Measurements from ENCODE around the gene MRTFA. TPM values are rescaled to one million over a fixed set of nuclear protein-coding genes. Genes with fewer than 3 reads are reported as not detected.
"Not testable (repeated sequence)": the region's sequence is repeated elsewhere in the genome, so short reads cannot be mapped to it uniquely, and the experiment has no call there.

The MRTFA gene
- total RNA-seq, 2 donors from 2014 or later = 70.1 to 71.5 TPM

DNA sequence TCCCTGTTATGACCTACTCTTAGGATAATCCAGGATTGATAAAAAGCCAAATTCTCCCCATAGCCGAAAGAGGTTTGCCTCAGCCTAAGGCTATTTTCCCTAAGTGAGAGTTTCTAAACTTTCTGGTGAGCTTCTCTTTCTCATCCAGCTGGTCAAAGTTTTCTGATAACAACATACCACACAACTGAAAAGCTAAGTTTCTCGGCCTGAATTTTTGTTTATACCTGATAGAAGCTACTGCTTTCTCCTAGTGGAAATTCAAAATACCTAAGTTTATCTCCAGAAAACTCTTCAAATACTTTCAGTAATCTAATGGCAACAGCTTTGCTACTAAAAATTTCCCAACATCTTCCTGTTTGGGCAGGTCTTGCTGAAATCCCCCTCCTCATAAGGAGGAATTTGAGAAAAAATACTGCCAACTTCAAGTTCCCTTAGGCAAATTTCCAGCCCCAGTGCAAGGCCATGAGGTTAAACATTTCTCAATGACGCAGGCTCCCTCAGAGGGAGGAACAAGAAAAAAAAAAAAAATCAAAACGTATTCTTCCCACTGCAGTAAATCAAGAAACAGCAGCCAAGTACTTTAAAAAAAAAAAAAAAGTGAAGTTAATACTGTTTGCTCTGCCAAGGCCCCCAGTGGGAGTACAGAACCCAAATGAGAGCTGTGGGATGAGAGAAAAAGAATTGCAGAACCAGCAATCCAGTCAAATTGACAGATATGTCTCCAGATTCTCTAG, 127.0 kb downstream of the MRTFA start:
- H3K36me3 Mint-ChIP-seq (ENCODE audit: low read depth) = peaks cover 4% of the 10 kb centered on the region
- peaks cover 22% of the 10 kb centered on the region for H3K4me1 Mint-ChIP-seq
- DNase-seq (no peak), ATAC-seq (no peak)
- H3K27ac Mint-ChIP-seq = no peak overlapping the region
- no peak overlapping the region for H3K4me3 Mint-ChIP-seq
- H3K9me3 ChIP-seq (ENCODE audit: control insufficient read depth, low read length, poor library complexity, severe bottlenecking) = no peaks in the 10 kb centered on the region
- H3K27me3 Mint-ChIP-seq = no peaks in the 10 kb centered on the region

- not testable (repeated sequence) for H3K27me3 Mint-ChIP-seq; H3K27ac Mint-ChIP-seq; DNase-seq; H3K9me3 ChIP-seq (ENCODE audit: control insufficient read depth, low read length, poor library complexity, severe bottlenecking); H3K36me3 Mint-ChIP-seq (ENCODE audit: low read depth); H3K4me3 Mint-ChIP-seq; ATAC-seq
- peaks cover 22% of the 10 kb centered on the region for H3K4me1 Mint-ChIP-seq
Measured at GRCh38 chr22:40508046-40508445, 128.5 kb downstream of the MRTFA start.

DNA sequence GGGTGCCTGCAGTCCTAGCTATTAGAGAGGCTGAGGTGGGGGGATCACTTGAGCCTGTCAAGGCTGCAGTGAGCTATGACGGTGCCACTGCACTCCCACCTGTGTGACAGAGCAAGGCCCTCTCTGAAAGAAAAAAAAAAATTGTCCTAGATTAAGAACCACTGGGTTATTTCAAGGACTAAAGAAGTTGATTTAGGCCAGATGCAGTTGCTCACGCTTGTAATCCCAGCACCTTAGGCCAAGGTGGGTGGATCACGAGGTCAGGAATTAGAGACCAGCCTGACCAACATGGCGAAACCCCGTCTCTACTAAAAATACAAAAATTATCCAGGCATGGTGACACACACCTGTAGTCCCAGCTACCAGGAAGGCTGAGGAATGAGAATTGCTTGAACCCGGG, 129.0 kb downstream of the MRTFA start:
- no peaks in the 10 kb centered on the region for H3K9me3 ChIP-seq (ENCODE audit: control insufficient read depth, low read length, poor library complexity, severe bottlenecking)
- Mint-ChIP-seq H3K36me3 (ENCODE audit: low read depth) (peaks cover 4% of the 10 kb centered on the region), H3K27me3 (no peaks in the 10 kb centered on the region), H3K4me1 (peaks cover 25% of the 10 kb centered on the region), H3K27ac (no peak overlapping the region), H3K4me3 (no peak overlapping the region)
- no peak for ATAC-seq
- no peak for DNase-seq

GRCh38 chr22:40506762-40507161, 129.8 kb downstream of the MRTFA start:
- no peak for ATAC-seq

GRCh38 chr22:40504285-40505249, 132.0 kb downstream of the MRTFA start:
- no peaks in the 10 kb centered on the region for H3K36me3 Mint-ChIP-seq (ENCODE audit: low read depth)
- no peak overlapping the region for H3K27ac Mint-ChIP-seq
- peaks cover 9% of the 10 kb centered on the region for H3K4me1 Mint-ChIP-seq
- no peak for DNase-seq
- no peaks in the 10 kb centered on the region for H3K9me3 ChIP-seq (ENCODE audit: control insufficient read depth, low read length, poor library complexity, severe bottlenecking)
- no peak for ATAC-seq
- H3K4me3 Mint-ChIP-seq = no peak overlapping the region
- H3K27me3 Mint-ChIP-seq = no peaks in the 10 kb centered on the region

More at GRCh38 chr22:40506762-40507161, 129.8 kb downstream of the MRTFA start:
- DNase-seq = no peak
- H3K27ac Mint-ChIP-seq = no peak overlapping the region
- H3K9me3 ChIP-seq (ENCODE audit: control insufficient read depth, low read length, poor library complexity, severe bottlenecking) = no peaks in the 10 kb centered on the region
- peaks cover 21% of the 10 kb centered on the region for H3K4me1 Mint-ChIP-seq
- H3K27me3 Mint-ChIP-seq = no peaks in the 10 kb centered on the region
- H3K4me3 Mint-ChIP-seq = no peak overlapping the region
- peaks cover 4% of the 10 kb centered on the region for H3K36me3 Mint-ChIP-seq (ENCODE audit: low read depth)

DNA sequence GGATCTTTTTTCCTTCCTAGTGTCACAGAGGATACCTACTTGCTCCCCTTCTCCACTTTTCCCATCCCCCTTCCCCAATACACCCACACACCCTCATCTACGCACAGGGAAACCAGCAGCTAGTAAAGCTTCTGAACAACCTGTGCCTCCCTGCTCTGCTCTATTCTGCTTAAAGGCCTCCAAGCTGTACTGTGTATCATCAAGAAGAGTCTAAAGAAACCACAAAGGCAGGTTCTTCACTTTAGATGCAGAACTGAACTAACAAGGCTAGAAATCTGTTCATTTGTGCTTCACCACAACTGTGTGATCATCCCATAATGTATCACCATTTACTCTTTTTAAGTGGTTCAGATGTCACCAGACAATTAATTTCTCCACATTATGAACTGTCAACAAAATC, 133.6 kb downstream of the MRTFA start:
- H3K4me3 Mint-ChIP-seq = no peak overlapping the region
- no peaks in the 10 kb centered on the region for H3K27me3 Mint-ChIP-seq
- H3K9me3 ChIP-seq (ENCODE audit: control insufficient read depth, low read length, poor library complexity, severe bottlenecking) = no peaks in the 10 kb centered on the region
- ATAC-seq (no peak), DNase-seq (no peak)
- H3K4me1 Mint-ChIP-seq = peaks cover 16% of the 10 kb centered on the region
- no peaks in the 10 kb centered on the region for H3K36me3 Mint-ChIP-seq (ENCODE audit: low read depth)
- H3K27ac Mint-ChIP-seq = no peak overlapping the region

- ATAC-seq; H3K9me3 ChIP-seq (ENCODE audit: control insufficient read depth, low read length, poor library complexity, severe bottlenecking); H3K27me3 Mint-ChIP-seq; H3K27ac Mint-ChIP-seq; H3K4me3 Mint-ChIP-seq; H3K36me3 Mint-ChIP-seq (ENCODE audit: low read depth); DNase-seq: not testable (repeated sequence)
- H3K4me1 Mint-ChIP-seq = peaks cover 21% of the 10 kb centered on the region
Measured at GRCh38 chr22:40500465-40500786, 136.1 kb downstream of the MRTFA start.

- Mint-ChIP-seq H3K4me3 (no peak overlapping the region), H3K27ac (peak overlapping the region; percentile 65), H3K36me3 (ENCODE audit: low read depth) (peaks cover 5% of the 10 kb centered on the region), H3K27me3 (no peaks in the 10 kb centered on the region), H3K4me1 (peaks cover 19% of the 10 kb centered on the region)
- ATAC-seq (no peak), DNase-seq (no peak)
- no peaks in the 10 kb centered on the region for H3K9me3 ChIP-seq (ENCODE audit: control insufficient read depth, low read length, poor library complexity, severe bottlenecking)
Measured at GRCh38 chr22:40499209-40499623, 137.3 kb downstream of the MRTFA start.

DNA sequence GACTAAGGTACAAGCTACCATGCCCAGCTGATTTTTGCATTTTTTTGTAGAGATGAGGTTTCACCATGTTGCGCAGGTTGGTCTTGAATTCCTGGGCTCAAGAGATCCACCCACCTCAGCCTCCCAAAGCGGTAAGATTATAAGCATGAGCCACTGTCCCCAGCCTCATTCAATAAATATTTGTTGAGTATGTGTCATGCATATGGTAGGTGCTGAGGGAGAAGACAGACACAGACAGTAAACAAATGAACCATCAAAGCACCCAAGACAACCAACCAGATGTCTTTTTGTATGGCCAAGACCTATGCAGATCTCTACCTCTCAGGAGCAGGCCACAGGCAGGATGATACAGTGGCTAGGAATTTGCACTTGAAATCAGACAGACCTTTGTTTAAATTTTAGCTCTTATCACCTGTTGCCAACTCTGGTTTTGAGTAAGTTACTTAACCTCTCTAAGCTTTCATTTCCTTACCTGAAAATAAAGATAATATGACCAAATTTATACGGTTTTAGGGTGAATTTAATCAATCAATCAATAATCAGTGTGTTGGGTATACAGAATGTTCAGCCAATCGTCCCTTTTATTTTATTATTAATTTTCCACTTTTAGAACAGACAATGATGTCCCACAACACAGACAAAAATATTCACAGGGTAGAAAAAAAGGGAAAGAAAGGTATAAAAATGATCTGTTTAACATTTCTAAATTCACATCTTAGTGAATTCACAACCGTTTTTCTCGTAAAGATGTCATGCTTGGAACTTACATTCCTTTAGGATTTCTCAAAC, 137.9 kb downstream of the MRTFA start:
- no peak for DNase-seq
- ATAC-seq = no peak
- H3K4me1 Mint-ChIP-seq = peaks cover 22% of the 10 kb centered on the region
- no peaks in the 10 kb centered on the region for H3K9me3 ChIP-seq (ENCODE audit: control insufficient read depth, low read length, poor library complexity, severe bottlenecking)
- H3K36me3 Mint-ChIP-seq (ENCODE audit: low read depth) = peaks cover 5% of the 10 kb centered on the region
- peak overlapping the region; percentile 65 for H3K27ac Mint-ChIP-seq
- H3K27me3 Mint-ChIP-seq = no peaks in the 10 kb centered on the region
- H3K4me3 Mint-ChIP-seq = no peak overlapping the region

GRCh38 chr22:40493441-40493840, 143.1 kb downstream of the MRTFA start:
- H3K9me3 ChIP-seq (ENCODE audit: control insufficient read depth, low read length, poor library complexity, severe bottlenecking) = no peaks in the 10 kb centered on the region
- Mint-ChIP-seq H3K4me3 (no peak overlapping the region), H3K36me3 (ENCODE audit: low read depth) (peaks cover 5% of the 10 kb centered on the region), H3K27me3 (no peaks in the 10 kb centered on the region), H3K4me1 (peaks cover 31% of the 10 kb centered on the region), H3K27ac (peak overlapping the region; percentile 91)
- DNase-seq (no peak), ATAC-seq (no peak)

DNA sequence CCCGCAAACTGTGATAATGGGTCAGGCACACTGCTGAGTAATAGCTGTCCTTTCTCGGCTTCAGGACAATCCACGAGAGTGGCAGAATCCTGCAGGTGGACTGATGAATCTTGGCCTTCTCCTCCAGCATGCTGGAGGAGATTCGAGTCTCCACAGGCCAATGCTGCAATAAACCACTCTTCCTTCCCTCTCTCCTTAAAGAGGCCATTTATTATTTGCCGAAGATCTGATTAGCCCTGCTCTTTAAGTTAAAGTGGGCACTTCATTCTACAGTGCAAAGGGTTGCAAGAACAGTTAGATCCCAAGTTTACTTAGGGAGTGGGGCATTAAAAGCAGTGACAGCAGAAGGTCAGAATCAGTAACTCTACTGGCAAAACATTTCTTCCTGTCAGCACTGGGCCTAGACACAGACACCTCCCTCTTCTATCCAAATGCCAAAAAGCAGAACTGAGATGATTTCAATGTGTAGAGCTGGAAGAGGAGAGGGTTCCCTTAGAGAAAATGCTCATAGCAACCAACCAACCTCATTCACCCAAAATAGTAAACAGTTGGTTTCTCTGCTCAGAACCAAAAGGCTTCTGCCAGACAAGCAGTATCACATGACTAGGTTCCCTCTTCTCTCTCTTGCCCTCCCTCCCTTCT, 144.4 kb downstream of the MRTFA start:
- no peaks in the 10 kb centered on the region for H3K9me3 ChIP-seq (ENCODE audit: control insufficient read depth, low read length, poor library complexity, severe bottlenecking)
- peaks cover 31% of the 10 kb centered on the region for H3K4me1 Mint-ChIP-seq
- ATAC-seq (peak; percentile 87), DNase-seq (no peak)
- peak overlapping the region; percentile 75 for H3K27ac Mint-ChIP-seq
- H3K36me3 Mint-ChIP-seq (ENCODE audit: low read depth) = peaks cover 3% of the 10 kb centered on the region
- H3K4me3 Mint-ChIP-seq = no peak overlapping the region
- H3K27me3 Mint-ChIP-seq = no peaks in the 10 kb centered on the region

GRCh38 chr22:40487663-40488249, 148.8 kb downstream of the MRTFA start:
- H3K9me3 ChIP-seq (ENCODE audit: control insufficient read depth, low read length, poor library complexity, severe bottlenecking) = no peaks in the 10 kb centered on the region
- Mint-ChIP-seq H3K4me3 (no peak overlapping the region), H3K4me1 (peaks cover 22% of the 10 kb centered on the region), H3K27me3 (no peaks in the 10 kb centered on the region), H3K36me3 (ENCODE audit: low read depth) (no peaks in the 10 kb centered on the region), H3K27ac (no peak overlapping the region)
- DNase-seq (no peak), ATAC-seq (peak; percentile 65)
